ENCODE measurements around the gene PCSK6.
A peak's percentile ranks its signal among the peaks of the same experiment; 100 is the strongest.

The PCSK6 gene

GRCh38 chr15:101488300-101489164, 975 bp downstream of the PCSK6 start:
- Mint-ChIP-seq H3K4me1 (ENCODE audit: low read depth) (no peaks in the 10 kb centered on the region), H3K27me3 (peaks cover 31% of the 10 kb centered on the region), H3K27ac (no peak overlapping the region), H3K9me3 (ENCODE audit: low read depth) (no peaks in the 10 kb centered on the region), H3K4me3 (peak overlapping the region; percentile 40), H3K36me3 (no peaks in the 10 kb centered on the region)

- H3K27me3 Mint-ChIP-seq = peaks cover 27% of the 10 kb centered on the region
- no peaks in the 10 kb centered on the region for H3K9me3 Mint-ChIP-seq (ENCODE audit: low read depth)
These were observed 2.6 kb downstream of the PCSK6 start for GRCh38 chr15:101486696-101487459.

GRCh38 chr15:101483462-101483861, 6.0 kb downstream of the PCSK6 start:
- Mint-ChIP-seq H3K4me1 (ENCODE audit: low read depth) (no peaks in the 10 kb centered on the region), H3K27me3 (peaks cover 23% of the 10 kb centered on the region), H3K4me3 (no peak overlapping the region), H3K36me3 (no peaks in the 10 kb centered on the region), H3K9me3 (ENCODE audit: low read depth) (no peaks in the 10 kb centered on the region), H3K27ac (no peak overlapping the region)

More at GRCh38 chr15:101486696-101487459, 2.6 kb downstream of the PCSK6 start:
- Mint-ChIP-seq H3K27ac (no peak overlapping the region), H3K4me1 (ENCODE audit: low read depth) (no peaks in the 10 kb centered on the region), H3K4me3 (no peak overlapping the region), H3K36me3 (no peaks in the 10 kb centered on the region)

GRCh38 chr15:101482526-101483371, 6.8 kb downstream of the PCSK6 start:
- no peaks in the 10 kb centered on the region for H3K36me3 Mint-ChIP-seq
- H3K27me3 Mint-ChIP-seq = peaks cover 21% of the 10 kb centered on the region
- no peak overlapping the region for H3K27ac Mint-ChIP-seq
- H3K9me3 Mint-ChIP-seq (ENCODE audit: low read depth) = no peaks in the 10 kb centered on the region
- H3K4me3 Mint-ChIP-seq = no peak overlapping the region
- H3K4me1 Mint-ChIP-seq (ENCODE audit: low read depth) = no peaks in the 10 kb centered on the region

GRCh38 chr15:101481917-101482525, 7.5 kb downstream of the PCSK6 start:
- Mint-ChIP-seq H3K9me3 (ENCODE audit: low read depth) (no peaks in the 10 kb centered on the region), H3K27ac (no peak overlapping the region), H3K27me3 (peaks cover 17% of the 10 kb centered on the region), H3K36me3 (no peaks in the 10 kb centered on the region), H3K4me3 (no peak overlapping the region), H3K4me1 (ENCODE audit: low read depth) (no peaks in the 10 kb centered on the region)

- H3K27me3 Mint-ChIP-seq = peaks cover 12% of the 10 kb centered on the region
- H3K9me3 Mint-ChIP-seq (ENCODE audit: low read depth) = no peaks in the 10 kb centered on the region
- no peak overlapping the region for H3K27ac Mint-ChIP-seq
- no peaks in the 10 kb centered on the region for H3K4me1 Mint-ChIP-seq (ENCODE audit: low read depth)
- no peaks in the 10 kb centered on the region for H3K36me3 Mint-ChIP-seq
- no peak overlapping the region for H3K4me3 Mint-ChIP-seq
These were observed 8.2 kb downstream of the PCSK6 start for GRCh38 chr15:101481381-101481705.

- Mint-ChIP-seq H3K9me3 (ENCODE audit: low read depth) (no peaks in the 10 kb centered on the region), H3K27ac (no peak overlapping the region), H3K4me3 (no peak overlapping the region), H3K27me3 (peaks cover 9% of the 10 kb centered on the region), H3K36me3 (no peaks in the 10 kb centered on the region), H3K4me1 (ENCODE audit: low read depth) (no peaks in the 10 kb centered on the region)
These were observed 8.7 kb downstream of the PCSK6 start for GRCh38 chr15:101480613-101481380.

- Mint-ChIP-seq H3K4me3 (no peak overlapping the region), H3K27ac (no peak overlapping the region), H3K27me3 (peaks cover 10% of the 10 kb centered on the region), H3K9me3 (ENCODE audit: low read depth) (no peaks in the 10 kb centered on the region), H3K36me3 (no peaks in the 10 kb centered on the region), H3K4me1 (ENCODE audit: low read depth) (no peaks in the 10 kb centered on the region)
These were observed 9.5 kb downstream of the PCSK6 start for GRCh38 chr15:101479851-101480612.

- H3K4me3 Mint-ChIP-seq = no peak overlapping the region
- no peak overlapping the region for H3K27ac Mint-ChIP-seq
- peaks cover 12% of the 10 kb centered on the region for H3K27me3 Mint-ChIP-seq
- no peaks in the 10 kb centered on the region for H3K9me3 Mint-ChIP-seq (ENCODE audit: low read depth)
- no peaks in the 10 kb centered on the region for H3K36me3 Mint-ChIP-seq
- H3K4me1 Mint-ChIP-seq (ENCODE audit: low read depth) = no peaks in the 10 kb centered on the region
These were observed 10.1 kb downstream of the PCSK6 start for GRCh38 chr15:101479342-101479845.

- no peak overlapping the region for H3K4me3 Mint-ChIP-seq
- H3K27me3 Mint-ChIP-seq = peaks cover 11% of the 10 kb centered on the region
- H3K36me3 Mint-ChIP-seq = no peaks in the 10 kb centered on the region
- no peaks in the 10 kb centered on the region for H3K4me1 Mint-ChIP-seq (ENCODE audit: low read depth)
- H3K27ac Mint-ChIP-seq = no peak overlapping the region
- H3K9me3 Mint-ChIP-seq (ENCODE audit: low read depth) = no peaks in the 10 kb centered on the region
These were observed 10.7 kb downstream of the PCSK6 start for GRCh38 chr15:101478701-101479341.

- H3K27ac Mint-ChIP-seq = no peak overlapping the region
- no peaks in the 10 kb centered on the region for H3K36me3 Mint-ChIP-seq
- peaks cover 11% of the 10 kb centered on the region for H3K27me3 Mint-ChIP-seq
- no peaks in the 10 kb centered on the region for H3K4me1 Mint-ChIP-seq (ENCODE audit: low read depth)
- H3K9me3 Mint-ChIP-seq (ENCODE audit: low read depth) = no peaks in the 10 kb centered on the region
- no peak overlapping the region for H3K4me3 Mint-ChIP-seq
These were observed 11.6 kb downstream of the PCSK6 start for GRCh38 chr15:101477851-101478362.

- Mint-ChIP-seq H3K4me1 (ENCODE audit: low read depth) (no peaks in the 10 kb centered on the region), H3K27ac (no peak overlapping the region), H3K36me3 (no peaks in the 10 kb centered on the region), H3K27me3 (peaks cover 11% of the 10 kb centered on the region), H3K4me3 (no peak overlapping the region), H3K9me3 (ENCODE audit: low read depth) (no peaks in the 10 kb centered on the region)
These were observed 12.8 kb downstream of the PCSK6 start for GRCh38 chr15:101476756-101477155.

GRCh38 chr15:101474983-101475382, 14.5 kb downstream of the PCSK6 start:
- no peaks in the 10 kb centered on the region for H3K4me1 Mint-ChIP-seq (ENCODE audit: low read depth)
- H3K27ac Mint-ChIP-seq = no peak overlapping the region
- no peak overlapping the region for H3K4me3 Mint-ChIP-seq
- H3K36me3 Mint-ChIP-seq = no peaks in the 10 kb centered on the region
- no peaks in the 10 kb centered on the region for H3K9me3 Mint-ChIP-seq (ENCODE audit: low read depth)
- H3K27me3 Mint-ChIP-seq = peaks cover 12% of the 10 kb centered on the region

Measured in activated naive CD8-positive, alpha-beta T cell (primary cell).